SK-N-SH (cell line): ENCODE measurements around the gene GRB10.

Experiments
- RXRA ChIP-seq: IDR thresholded peaks from 2 replicates; pipeline ENCODE4 v1.4.0; 2012; ENCODE audit warnings: low read depth, mild to moderate bottlenecking, borderline replicate concordance
- SMC3 ChIP-seq: IDR thresholded peaks from 2 replicates; pipeline ENCODE4 v1.6.1; 2012; ENCODE audit warnings: low read depth, low read length, improper control_type of control experiment

DNA sequence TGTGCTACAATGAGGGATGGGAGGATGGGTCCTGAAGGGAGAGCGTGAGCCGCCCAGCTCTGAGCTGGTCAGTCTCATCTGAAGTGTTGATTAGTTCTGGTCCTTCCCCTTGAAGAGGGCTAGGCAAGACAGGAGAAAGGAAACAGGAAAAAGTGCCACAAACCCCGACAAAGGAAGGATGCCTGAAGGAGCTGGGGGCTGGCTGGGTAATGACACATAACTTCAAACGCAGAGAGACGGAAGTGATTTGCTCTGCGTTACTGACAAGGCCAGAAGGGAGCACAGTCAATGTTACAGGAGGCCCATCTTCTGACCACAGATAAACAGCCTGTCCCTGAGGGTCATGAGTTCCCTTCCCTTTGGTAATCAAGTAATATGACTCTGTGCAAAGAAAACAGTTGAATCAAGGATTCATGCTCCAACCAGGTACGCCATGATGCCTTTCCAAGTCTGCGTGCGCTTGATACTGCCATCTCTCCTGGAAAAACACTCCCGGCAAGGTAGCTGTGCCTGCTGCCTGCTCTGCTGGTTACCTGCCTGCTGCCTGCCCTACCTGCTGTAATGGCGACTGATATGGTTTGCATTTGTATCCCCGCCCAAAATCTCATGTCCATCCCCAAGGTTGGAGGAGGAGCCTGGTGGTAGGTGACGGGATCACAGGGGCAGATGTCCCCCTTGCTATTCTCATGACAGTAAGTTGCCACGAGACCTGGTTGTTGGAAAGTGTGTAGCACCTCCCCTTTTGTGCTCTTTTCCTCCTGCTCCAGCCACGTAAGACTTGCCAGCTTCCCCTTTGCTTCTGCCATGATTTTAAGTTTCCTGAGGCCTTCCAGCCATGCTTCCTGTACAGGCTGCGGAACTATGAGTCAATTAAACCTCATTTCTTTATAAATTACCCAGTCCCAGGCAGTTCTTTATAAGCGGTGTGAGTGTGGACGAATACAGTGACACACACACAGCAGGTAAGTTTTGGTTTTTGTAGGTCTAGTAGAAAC lies 57.9 kb downstream of the GRB10 start:
- no peak for TF ChIP-seq SMC3
- TF ChIP-seq RXRA: no peak
